A549 treated with ZK216348 at 1 μM for 4 hours (cell line): ENCODE results near the gene HSPA1L. TPM values are rescaled to one million over a fixed set of nuclear protein-coding genes. Genes with fewer than 3 reads are reported as not detected.

Source experiments
- total RNA-seq: library from RNA; stranded (reverse); fragments of 200-300 nt; extraction: Qiagen RNA extraction; gene quantifications from 5 replicates; pipeline ENCODE4 v1.2.3, GENCODE V29; 2022; ENCODE audit warnings: low read depth

The HSPA1L gene
- total RNA-seq: 1.4 to 2.2 TPM (median 1.9 TPM) in 5 replicates

DNA sequence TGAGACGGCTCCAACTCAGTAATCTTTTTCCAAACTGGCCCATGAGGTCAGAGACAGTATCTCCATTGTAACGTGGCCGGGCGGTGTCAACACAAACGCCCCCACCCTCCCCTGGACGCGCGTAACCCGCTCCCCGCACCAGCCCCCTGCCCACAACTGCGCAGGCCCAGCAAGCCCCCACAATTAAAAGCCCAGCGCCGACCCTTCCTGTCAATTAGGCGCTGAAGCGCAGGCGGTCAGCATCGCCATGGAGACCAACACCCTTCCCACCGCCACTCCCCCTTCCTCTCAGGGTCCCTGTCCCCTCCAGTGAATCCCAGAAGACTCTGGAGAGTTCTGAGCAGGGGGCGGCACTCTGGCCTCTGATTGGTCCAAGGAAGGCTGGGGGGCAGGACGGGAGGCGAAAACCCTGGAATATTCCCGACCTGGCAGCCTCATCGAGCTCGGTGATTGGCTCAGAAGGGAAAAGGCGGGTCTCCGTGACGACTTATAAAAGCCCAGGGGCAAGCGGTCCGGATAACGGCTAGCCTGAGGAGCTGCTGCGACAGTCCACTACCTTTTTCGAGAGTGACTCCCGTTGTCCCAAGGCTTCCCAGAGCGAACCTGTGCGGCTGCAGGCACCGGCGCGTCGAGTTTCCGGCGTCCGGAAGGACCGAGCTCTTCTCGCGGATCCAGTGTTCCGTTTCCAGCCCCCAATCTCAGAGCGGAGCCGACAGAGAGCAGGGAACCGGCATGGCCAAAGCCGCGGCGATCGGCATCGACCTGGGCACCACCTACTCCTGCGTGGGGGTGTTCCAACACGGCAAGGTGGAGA lies at the start of gene HSPA1L, which contains the start of gene HSPA1A:
HSPA1L (minus strand) TSS at position 259 of the 814 bp plus-strand sequence. CDS start 3,311 bp downstream, outside the sequence.
HSPA1A (plus strand) TSS at position 519 of the 814 bp plus-strand sequence; CDS start at position 733, 214 bp downstream.

DNA sequence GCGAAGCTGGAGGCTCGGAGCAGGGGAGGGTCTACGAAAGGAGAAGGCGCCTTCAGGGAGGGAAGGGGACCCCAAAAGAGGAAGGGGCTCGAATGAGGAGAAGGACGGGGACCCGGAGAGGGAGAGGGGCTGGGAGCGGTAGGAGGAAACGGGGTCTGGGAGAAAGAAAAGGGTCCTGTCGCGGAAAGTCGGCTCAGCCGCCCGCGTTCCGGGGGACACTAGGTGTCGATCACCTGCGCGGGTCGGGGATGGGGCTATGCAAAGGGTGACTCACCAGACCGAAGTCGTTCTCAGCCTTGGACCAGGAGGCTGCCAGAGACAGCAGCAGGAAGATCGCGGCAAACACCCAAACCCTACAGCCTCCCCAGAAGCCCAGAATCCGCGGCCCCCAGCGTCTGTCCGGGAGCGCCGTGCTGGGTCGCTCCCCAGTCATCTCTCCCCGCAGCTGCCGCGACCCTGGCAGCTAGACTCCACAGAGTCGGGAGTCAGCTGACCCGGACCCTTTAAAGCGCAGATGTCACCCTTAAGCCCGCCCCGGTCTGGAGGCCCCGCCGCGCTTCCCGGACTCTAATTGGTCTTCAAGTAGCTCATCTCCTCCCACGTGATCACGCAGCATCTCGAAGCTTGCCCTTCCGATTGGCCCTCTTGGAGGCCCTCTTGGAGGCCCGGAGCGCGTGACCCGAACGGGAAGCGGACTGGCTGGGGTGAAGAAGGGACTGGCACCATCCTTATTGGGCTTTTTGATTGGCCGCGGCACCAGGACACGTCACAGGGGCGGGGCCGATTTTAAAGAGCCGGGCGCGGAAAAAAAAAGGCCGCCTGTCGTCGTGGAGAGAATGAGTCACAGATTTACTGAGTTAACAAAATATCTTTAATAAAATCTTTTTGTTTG lies 47.5 kb upstream of the HSPA1L start, which contains the start of gene NEU1:
NEU1 (minus strand) TSS at position 478 of the 892 bp plus-strand sequence; CDS start at position 433, 45 bp downstream.

GRCh38 chr6:31827286-31828079 lies 12.4 kb upstream of the HSPA1L start, which contains the start of gene HSPA1B:
TSS of gene HSPA1B (plus strand) at chr6:31827738. CDS start at chr6:31827951, 213 bp downstream.

GRCh38 chr6:31806470-31807272 lies 8.4 kb downstream of the HSPA1L start, which contains the start of gene LSM2:
TSS of gene LSM2 (minus strand) at chr6:31806966. CDS start at chr6:31806757, 209 bp downstream.

GRCh38 chr6:31795616-31796298 lies 19.3 kb downstream of the HSPA1L start, which contains the start of gene VARS1:
TSS of gene VARS1 (minus strand) at chr6:31795752. CDS start at chr6:31795217, 535 bp downstream.

GRCh38 chr6:31776989-31777666 lies 38.0 kb downstream of the HSPA1L start, which contains the start of gene VWA7:
TSS of gene VWA7 (minus strand) at chr6:31777328. CDS start at chr6:31776779, 549 bp downstream.

GRCh38 chr6:31762356-31762755 lies 52.7 kb downstream of the HSPA1L start, which contains the start of gene SAPCD1:
TSS of gene SAPCD1 (plus strand) at chr6:31762656. CDS start at chr6:31763055, 399 bp downstream.

Other genes starting within 250 kb of the HSPA1L start
- not detected in 5 replicates for gene LTA, start 243.0 kb downstream of the HSPA1L start, total RNA-seq
- gene TNF, start 239.7 kb downstream of the HSPA1L start, total RNA-seq: 0.08 TPM in 1 of 5 replicates, not detected in the others
- 0.21 to 0.76 TPM (median 0.45 TPM) in 4 of 5 replicates, not detected in the other for gene LTB, start 232.9 kb downstream of the HSPA1L start, total RNA-seq
- gene LST1, start 229.0 kb downstream of the HSPA1L start, total RNA-seq: not detected in 5 replicates
- not detected in 5 replicates for gene NCR3, start 222.3 kb downstream of the HSPA1L start, total RNA-seq
- gene AIF1, start 200.0 kb downstream of the HSPA1L start, total RNA-seq: not detected in 5 replicates
- gene PRRC2A, start 194.6 kb downstream of the HSPA1L start, total RNA-seq: 59.3 to 94.8 TPM (median 86.5 TPM) in 5 replicates
- 100 to 165 TPM (median 145 TPM) in 5 replicates for gene BAG6, start 162.6 kb downstream of the HSPA1L start, total RNA-seq
- 2.2 to 3.7 TPM (median 3.5 TPM) in 5 replicates for gene APOM, start 159.4 kb downstream of the HSPA1L start, total RNA-seq
- gene C6orf47, start 154.5 kb downstream of the HSPA1L start, total RNA-seq: 11.1 to 14.5 TPM (median 12.9 TPM) in 5 replicates
- gene GPANK1, start 150.3 kb downstream of the HSPA1L start, total RNA-seq: 9.6 to 16.8 TPM (median 12.8 TPM) in 5 replicates
- 168 to 192 TPM (median 170 TPM) in 5 replicates for gene CSNK2B, start 149.2 kb downstream of the HSPA1L start, total RNA-seq
- gene LY6G5B, start 145.3 kb downstream of the HSPA1L start, total RNA-seq: 3.2 to 6.4 TPM (median 5.2 TPM) in 5 replicates
- gene LY6G5C, start 134.2 kb downstream of the HSPA1L start, total RNA-seq: 1.1 to 1.6 TPM (median 1.5 TPM) in 5 replicates
- gene ABHD16A, start 112.0 kb downstream of the HSPA1L start, total RNA-seq: 13.2 to 19.1 TPM (median 17.6 TPM) in 5 replicates
- gene LY6G6F, start 108.4 kb downstream of the HSPA1L start, total RNA-seq: not detected in 5 replicates
- gene LY6G6D, start 99.9 kb downstream of the HSPA1L start, total RNA-seq: not detected in 5 replicates
- 0.20 to 0.42 TPM (median 0.29 TPM) in 3 of 5 replicates, not detected in the others for gene LY6G6C, start 93.5 kb downstream of the HSPA1L start, total RNA-seq
- gene MPIG6B, start 91.9 kb downstream of the HSPA1L start, total RNA-seq: not detected in 5 replicates
- gene DDAH2, start 86.0 kb downstream of the HSPA1L start, total RNA-seq: 27.1 to 32.0 TPM (median 31.7 TPM) in 5 replicates
- gene CLIC1, start 78.8 kb downstream of the HSPA1L start, total RNA-seq: 433 to 509 TPM (median 491 TPM) in 5 replicates
- 13.3 to 18.7 TPM (median 13.6 TPM) in 5 replicates for gene MSH5, start 75.3 kb downstream of the HSPA1L start, total RNA-seq
- 3.7 to 5.9 TPM (median 4.9 TPM) in 5 replicates for gene SAPCD1, start 52.6 kb downstream of the HSPA1L start, total RNA-seq
- 0.53 to 2.7 TPM (median 1.1 TPM) in 5 replicates for gene VWA7, start 38.0 kb downstream of the HSPA1L start, total RNA-seq
- gene VARS1, start 19.5 kb downstream of the HSPA1L start, total RNA-seq: 43.4 to 61.7 TPM (median 60.4 TPM) in 5 replicates
- gene LSM2, start 8.3 kb downstream of the HSPA1L start, total RNA-seq: 52.1 to 67.9 TPM (median 59.7 TPM) in 5 replicates
- gene HSPA1A, start 260 bp upstream of the HSPA1L start, total RNA-seq: 129 to 401 TPM (median 295 TPM) in 5 replicates
- 78.0 to 284 TPM (median 227 TPM) in 5 replicates for gene HSPA1B, start 12.5 kb upstream of the HSPA1L start, total RNA-seq
- gene NEU1, start 47.5 kb upstream of the HSPA1L start, total RNA-seq: 20.9 to 35.3 TPM (median 29.4 TPM) in 5 replicates
- gene SLC44A4, start 63.7 kb upstream of the HSPA1L start, total RNA-seq: 0.18 to 0.50 TPM (median 0.29 TPM) in 3 of 5 replicates, not detected in the others
- gene EHMT2, start 82.4 kb upstream of the HSPA1L start, total RNA-seq: 17.2 to 32.6 TPM (median 30.9 TPM) in 5 replicates
- 2.0 to 5.0 TPM (median 4.5 TPM) in 5 replicates for gene ZBTB12, start 86.8 kb upstream of the HSPA1L start, total RNA-seq
- gene C2, start 112.4 kb upstream of the HSPA1L start, total RNA-seq: 0.33 to 0.47 TPM in 2 of 5 replicates, not detected in the others
- gene CFB, start 130.8 kb upstream of the HSPA1L start, total RNA-seq: 1.6 to 3.2 TPM (median 2.0 TPM) in 5 replicates
- gene NELFE, start 143.7 kb upstream of the HSPA1L start, total RNA-seq: 75.5 to 91.9 TPM (median 81.9 TPM) in 5 replicates
- gene SKIC2, start 143.9 kb upstream of the HSPA1L start, total RNA-seq: 15.8 to 30.9 TPM (median 25.7 TPM) in 5 replicates
- 10.6 to 14.3 TPM (median 12.1 TPM) in 5 replicates for gene DXO, start 156.9 kb upstream of the HSPA1L start, total RNA-seq
- 0.94 to 1.5 TPM (median 1.5 TPM) in 5 replicates for gene C4A, start 166.8 kb upstream of the HSPA1L start, total RNA-seq
- gene C4B, start 199.5 kb upstream of the HSPA1L start, total RNA-seq: 0.69 to 1.5 TPM (median 1.3 TPM) in 5 replicates
- gene CYP21A2, start 223.1 kb upstream of the HSPA1L start, total RNA-seq: not detected in 5 replicates